COLO668 (cell line): ENCODE results near the gene RFXAP.

Experiments used
- DNase-seq: peaks from one replicate; lab custom pipeline; 2025; ENCODE audit not compliant: unreplicated experiment; lab: John Stamatoyannopoulos, UW

The RFXAP gene

DNA sequence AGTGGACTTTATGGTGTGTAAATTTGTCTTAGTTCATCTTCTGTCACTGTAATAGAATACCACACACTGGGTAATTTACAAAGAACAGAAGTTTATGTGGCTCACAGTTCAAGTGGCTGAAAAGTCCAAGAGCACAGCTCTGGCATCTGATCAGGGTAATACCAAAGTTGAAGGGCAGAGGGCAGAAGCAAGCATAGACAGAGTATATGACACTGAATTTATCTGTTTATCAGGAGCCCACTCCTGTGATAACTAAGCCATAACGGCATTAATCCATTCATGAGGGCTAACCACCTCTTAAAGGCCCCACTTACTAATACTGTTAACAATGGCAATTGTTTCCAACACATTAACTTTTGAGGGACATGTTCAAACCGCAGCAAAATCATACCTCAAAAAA is 4.0 kb upstream of the RFXAP start:
- peak; percentile 39 for DNase-seq

DNA sequence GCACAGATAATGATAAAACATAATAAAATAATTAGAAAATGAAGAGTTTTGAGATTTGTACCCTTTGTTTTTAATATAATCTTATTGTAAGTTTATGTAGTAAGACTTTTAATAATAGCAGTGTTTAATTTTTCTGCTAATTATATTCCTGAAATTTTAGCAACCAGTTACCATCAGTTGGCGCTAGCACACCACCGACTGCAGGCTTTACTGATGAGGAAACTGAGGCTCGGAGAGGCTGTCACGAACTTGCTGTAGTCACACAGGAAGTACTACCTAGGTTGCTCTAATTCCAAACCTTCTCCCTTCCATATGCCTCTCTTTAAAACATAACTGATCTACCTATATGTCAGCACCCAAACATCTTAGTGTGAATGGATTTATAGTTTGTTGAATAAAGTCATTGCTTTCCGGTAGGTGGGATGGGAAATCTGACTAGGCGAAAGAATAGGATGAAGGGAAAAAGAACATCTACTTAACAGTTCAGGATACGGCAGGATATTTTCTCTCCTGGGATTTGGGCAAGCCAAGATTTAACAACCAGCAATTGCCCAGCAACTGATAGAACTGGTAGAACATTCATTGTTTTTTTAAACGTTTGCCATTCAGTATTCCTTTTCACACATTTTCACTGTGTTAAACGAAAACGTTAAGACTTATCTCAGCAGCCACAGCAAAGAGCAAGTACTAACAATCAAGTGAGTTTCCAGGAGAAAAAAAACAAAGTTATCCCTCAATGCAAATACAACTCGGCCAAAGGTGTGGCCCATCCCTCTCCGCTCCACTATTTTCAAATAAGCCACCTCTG is 822 bp upstream of the RFXAP start:
- DNase-seq = no peak

DNA sequence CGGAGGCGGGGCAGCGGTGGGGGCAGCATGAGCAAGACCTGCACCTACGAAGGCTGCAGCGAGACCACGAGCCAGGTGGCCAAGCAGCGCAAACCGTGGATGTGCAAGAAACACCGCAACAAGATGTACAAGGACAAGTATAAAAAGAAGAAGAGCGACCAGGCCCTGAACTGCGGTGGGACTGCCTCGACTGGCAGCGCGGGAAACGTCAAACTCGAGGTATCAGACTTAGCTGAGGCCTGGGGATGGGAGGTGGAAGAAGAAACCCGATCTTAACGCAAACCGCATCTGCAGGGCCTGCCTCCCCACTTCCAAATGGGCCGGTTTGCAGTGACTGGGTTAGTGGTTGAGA is 693 bp downstream of the RFXAP start:
- peak; percentile 70 for DNase-seq

DNA sequence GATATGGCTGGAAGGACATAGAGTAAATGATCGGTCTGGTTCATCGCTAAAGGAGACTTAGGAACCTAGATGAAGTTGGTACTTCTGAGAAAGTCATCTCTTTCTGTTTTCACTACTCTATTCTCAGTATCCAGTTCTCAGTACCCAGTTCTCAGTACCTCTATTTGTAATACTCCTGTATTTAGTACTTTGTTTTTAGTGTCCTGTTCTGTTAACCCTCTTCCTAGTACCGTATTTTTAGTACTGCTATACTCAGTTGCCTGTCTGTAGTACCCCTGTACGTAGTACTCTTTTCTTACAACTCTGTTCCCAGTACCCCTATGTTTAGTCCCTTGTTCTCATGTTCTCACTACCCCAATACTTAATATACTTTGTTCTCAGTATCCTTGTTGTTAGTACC is 1.2 kb downstream of the RFXAP start:
- DNase-seq = no peak

DNA sequence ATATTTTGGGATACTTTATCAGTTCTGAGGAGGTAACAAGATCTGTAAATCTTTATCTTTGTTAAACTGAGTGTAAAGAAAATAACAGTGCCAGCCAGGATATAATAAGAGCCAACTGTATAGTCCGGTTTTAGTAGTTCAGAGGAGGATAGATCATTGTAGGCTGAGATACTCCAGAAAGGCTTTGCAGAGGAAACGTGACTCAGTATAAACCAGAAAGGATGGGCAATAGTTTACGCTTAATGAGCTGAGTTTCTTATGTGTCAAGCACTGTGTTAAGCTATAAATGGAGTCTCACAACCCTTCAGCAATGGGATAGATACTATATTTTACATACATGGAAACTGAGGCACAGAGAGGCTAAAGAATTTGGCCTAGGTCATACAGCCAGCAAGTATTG is 3.8 kb downstream of the RFXAP start:
- DNase-seq = no peak

DNA sequence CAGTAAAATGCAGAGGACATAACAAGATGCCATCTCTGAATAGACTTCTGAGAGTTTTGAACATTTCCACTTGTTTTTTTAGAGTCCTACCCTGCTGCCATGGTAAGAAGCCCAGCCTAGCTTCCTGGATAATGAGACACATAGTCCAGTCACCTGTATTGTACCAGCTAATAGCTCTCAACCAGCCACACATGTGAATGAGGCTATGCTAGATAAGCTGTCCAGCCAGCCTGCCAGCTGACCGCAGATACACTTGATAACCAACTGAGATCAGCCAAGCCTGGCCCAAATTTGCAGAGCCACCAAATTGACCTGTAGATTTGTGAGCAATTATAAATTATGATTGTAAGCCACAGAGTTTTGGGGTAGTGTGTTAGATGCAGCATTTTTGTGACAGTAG is 10.7 kb downstream of the RFXAP start:
- DNase-seq = no peak

DNA sequence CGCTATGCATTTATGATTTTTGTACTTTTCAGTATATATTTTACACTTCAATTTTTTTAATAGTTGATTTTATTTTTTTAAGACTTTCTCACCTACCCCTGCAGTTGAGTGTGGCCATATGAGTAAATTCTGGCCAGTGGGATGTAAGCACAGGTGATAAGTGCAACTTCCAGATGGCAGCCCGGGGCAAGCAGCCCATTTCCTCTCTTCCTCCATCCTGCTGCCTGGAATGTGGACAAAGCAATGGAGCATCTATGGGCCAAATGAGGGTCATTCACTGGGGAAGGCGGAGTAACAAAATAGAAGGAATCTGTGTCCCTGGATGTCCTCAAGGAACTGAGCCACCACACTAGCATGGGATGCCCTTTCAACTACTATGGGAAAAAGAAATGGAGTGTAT is 12.3 kb downstream of the RFXAP start:
- no peak for DNase-seq

DNA sequence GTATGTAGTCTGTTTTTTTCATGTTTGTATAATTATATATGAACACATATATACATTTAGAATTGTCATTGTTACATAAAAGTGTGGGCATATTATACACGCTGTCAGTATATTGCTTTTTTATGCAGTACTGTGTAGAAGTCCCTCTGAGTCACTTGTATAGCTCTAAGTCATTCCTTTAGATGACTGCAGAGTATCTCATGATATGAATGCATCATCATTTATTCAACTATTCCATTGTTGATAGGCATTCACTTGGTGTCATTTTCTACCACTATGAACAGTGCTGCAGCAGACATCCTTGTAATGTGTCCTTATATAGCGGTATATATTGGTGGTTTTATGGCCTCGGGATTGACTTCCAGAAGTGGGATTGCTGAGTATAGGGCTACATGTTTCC is 15.3 kb downstream of the RFXAP start:
- DNase-seq = no peak

DNA sequence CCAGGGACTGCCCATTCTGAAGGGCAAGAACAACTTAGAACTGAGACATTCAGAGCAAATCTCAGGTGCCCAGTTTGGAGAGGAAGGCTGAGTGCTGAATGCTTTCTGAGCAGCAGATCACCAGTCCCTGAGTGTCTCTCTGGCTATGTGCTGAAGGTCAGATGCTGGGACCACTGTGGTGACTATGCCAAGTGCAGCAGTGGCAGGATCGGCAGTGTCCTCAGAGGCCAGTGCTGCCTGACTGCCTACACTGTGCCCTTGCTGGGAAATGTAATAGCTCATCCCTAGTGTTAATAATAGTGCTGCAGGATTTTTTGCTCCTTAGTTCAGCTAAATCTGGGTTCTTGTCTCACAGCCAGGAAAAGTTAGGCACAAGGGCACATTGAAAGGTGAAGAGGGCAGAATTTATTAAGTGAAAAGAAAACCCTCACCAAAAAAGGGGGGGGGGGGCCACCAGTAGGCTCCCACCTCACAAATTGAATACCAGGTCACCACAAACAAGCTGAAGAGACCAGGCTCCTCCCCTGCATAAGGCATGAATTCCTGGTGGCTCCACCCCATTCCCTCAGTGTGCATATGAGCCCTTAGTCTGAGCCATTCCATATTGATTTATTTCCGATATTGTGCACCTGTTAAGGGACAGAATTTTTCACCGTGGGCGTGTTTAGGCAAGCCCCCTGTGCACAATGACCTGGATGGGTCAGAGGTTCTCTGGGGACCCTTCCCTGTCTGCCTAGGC is 18.5 kb downstream of the RFXAP start:
- no peak for DNase-seq

DNA sequence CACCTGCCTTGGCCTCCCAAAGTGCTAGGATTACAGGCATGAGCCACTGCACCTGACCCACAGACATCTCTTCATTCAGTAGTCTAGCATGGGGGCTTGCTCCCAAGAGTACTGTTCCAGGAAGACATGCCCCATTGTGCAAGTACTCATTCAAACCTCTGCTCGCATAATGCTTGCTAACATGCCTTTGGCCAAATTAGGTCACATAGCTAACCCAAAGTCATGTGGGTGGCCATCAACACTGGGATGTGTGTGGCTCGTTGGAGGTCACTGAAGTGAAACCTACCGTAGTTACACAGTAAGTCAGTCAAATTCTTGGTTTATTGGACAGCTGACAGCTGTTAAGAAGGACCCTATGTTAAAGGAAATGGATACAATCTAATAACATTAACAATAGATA is 20.3 kb downstream of the RFXAP start:
- no peak for DNase-seq

DNA sequence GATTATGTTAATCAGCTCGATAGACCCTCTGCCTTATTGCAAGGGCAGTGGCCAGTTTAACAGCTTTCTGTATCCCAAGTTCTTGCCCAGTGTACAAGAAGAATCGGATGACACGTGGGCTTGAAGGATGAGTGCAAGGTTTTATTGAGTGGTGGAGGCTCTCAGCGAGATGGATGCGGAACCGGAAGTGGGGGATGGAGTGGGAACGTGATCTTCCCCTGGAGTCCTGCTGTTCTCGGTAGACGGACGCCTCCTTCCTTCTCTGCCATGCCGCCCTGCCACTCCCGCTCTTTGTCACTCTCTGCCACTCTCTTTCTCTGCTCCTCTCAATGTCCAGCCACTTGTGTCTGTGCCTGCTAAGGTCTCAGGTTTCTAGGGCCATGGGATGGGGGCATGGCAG is 21.0 kb downstream of the RFXAP start:
- DNase-seq = no peak

DNA sequence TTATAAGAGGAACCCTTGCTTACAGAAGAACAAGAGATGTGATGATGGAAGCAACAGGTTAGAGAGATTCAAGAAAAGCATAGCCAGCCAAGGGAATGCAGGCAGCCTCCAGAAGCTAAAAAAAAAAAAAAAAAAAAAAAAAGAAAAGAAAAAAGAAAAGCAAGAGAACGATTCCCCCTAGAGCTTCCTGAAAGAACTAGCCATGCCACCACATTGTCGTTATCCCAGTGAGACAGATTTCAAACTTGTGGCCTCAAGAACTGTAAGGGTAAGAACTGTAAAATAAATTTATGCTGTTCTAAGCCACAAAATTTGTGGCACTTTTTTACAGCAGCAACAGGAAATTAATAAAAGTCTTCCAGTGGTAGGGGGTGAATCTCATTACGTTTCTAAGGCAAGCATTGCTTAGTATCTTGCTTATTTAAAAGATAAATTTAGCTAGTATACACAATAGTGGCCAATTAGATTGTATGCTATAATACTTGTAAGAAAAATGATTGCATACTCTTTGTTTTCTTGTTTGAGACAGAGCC is 21.8 kb downstream of the RFXAP start:
- DNase-seq = no peak

DNA sequence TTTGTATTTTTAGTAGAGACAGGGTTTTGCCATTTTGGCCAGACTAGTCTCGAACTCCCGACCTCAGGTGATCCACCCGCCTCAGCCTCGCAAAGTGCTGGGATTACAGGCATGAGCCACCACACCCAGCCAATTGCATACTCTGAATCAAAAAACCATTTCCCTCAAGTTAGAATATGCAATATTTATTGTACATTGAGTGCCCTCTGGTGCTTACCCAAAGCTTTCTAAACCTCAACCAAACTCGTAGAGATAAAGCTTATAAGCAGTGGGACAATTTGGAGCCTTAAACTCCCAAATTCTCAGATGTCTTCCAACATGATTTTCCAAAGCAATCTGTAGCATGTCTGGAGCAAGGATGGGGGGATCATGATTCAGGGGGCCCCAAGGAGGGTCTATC is 22.4 kb downstream of the RFXAP start:
- DNase-seq = no peak

DNA sequence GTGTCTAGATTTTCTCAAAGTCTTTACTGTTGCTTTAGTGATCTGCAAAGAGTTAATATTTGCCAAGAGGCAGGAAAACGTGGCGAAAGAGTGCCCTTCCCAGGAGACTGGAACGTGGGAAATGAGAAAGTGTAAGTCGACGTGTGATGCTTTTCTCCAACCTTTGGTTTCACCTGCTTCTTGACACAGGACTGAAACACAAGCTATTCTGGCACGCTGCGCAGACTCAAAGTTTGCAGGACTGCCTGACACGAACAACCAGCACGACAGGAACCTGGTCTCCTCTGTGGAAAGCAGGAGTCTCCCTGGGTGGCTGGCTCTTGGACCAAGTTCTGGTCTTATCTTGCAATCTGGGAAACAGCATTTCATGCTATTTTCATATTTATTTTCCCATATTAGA is 28.6 kb downstream of the RFXAP start:
- peak; percentile 52 for DNase-seq

DNA sequence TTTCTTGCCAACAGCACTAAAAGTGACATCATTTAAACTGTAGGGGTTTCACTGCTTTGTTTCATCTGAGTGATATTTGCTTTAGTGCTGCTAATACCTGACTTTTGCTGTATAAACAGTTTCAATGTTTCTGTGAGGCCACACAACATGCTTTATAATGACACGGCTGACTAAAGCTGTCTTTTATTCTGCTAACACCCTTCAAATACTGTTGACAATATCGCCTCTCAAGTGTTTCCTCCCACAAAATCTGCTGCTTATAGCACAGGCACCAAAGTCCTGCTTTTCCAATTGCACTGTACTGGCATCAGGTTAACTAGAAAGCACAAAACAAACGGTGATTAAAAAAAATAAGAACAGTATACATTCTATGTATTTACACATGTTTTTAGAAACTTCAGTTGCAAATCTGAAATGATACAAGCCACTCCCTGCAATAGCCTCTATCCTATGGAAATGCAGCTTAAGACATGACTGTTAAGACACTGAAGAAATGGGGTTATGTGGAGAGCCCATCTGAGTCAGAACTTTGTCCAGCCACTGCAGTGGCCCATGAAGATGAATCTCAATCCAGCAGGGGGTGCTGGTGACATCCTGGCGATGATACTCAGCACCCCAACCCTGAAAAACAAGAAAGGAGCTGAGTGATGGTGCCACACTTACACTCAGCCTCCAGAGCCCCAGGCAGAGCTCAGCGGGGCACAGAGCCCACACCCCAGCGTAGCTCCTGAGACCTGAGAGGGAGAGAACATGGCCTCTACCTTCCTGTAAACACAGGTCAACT is 29.4 kb downstream of the RFXAP start:
- peak; percentile 43 for DNase-seq

DNA sequence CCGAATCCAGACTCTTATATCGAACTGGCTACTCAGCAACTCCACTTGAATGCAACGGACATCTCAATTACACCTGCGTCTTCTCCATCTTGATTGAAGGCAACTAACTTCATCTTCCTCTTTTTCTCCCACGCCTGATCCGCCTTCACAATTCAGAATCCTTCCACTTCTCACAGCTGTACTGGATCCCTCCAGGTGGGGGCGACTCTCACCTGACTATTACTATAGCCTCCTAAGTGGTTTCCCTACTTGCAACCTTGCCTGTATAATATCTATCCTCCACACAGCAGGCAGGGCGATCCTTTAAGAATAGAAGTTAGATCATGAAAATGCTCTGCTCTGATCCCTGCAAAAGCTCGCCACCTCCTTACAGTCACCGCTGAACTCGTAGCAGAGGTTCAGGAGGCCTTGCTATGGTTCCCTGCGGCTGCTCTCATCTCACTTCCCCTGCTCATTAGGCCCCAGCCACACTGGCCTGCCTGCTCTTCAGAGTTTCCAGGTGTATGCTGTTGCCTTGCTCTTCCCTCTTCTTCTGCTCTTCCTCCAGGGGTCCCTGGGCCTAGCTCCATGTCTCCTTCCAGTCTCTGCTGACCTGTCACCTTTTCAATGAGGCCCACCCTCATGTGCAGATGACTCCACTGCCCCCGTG is 31.9 kb downstream of the RFXAP start:
- peak; percentile 61 for DNase-seq

DNA sequence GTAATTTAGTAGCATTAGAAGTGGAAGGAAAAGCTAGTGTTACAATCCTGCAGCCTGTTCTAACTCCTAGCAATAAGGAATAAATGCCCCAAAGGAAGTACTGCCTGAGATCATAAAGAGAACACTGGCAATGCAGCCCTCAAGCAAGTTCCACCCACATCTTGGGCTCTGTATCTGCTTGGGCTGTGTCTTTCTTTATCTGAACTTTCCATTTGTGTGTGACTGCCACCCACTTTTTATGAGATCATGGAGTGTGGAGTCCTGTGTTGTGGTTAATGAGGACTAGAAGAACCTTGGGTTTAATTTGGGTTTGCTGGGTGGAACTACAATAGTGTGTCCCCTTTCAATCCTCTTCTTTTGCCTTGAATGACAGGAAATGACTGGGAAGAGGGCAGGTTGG is 38.2 kb downstream of the RFXAP start:
- DNase-seq = no peak

DNA sequence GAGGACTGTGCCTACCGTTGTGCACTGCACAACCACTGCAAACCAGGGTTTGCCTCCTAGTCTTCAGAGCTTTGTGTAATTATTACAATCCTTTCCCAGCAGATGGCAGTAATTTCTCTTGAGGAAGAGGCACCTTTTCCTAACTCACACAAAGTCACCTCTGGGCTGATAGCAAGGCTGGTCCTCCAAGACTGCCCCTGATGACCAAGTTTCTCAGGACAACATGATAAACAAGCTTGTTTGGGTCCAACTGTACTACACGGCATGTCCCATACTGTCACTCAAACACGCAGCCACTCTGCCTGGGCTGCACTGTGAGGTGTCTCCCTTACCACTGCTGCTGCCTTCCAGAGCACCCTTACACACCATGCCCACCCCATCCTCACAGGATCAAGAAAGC is 39.3 kb downstream of the RFXAP start:
- peak; percentile 51 for DNase-seq

DNA sequence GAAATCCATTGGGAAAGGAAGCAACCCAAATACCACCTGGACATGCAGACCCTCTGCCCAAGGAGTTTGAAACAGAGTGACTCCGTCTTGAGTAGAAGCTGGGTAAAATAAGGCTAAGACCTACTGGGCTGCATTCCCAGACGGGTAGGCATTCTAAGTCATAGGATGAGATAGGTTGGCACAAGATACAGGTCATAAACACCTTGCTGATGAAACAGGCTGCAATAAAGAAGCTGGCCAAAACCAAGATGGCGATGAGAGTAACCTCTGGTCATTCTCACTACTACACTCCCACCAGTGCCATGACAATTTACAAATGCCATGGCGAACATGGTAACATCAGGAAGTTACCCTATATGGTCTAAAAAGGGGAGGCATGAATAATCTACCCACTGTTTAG is 40.2 kb downstream of the RFXAP start:
- DNase-seq = no peak

DNA sequence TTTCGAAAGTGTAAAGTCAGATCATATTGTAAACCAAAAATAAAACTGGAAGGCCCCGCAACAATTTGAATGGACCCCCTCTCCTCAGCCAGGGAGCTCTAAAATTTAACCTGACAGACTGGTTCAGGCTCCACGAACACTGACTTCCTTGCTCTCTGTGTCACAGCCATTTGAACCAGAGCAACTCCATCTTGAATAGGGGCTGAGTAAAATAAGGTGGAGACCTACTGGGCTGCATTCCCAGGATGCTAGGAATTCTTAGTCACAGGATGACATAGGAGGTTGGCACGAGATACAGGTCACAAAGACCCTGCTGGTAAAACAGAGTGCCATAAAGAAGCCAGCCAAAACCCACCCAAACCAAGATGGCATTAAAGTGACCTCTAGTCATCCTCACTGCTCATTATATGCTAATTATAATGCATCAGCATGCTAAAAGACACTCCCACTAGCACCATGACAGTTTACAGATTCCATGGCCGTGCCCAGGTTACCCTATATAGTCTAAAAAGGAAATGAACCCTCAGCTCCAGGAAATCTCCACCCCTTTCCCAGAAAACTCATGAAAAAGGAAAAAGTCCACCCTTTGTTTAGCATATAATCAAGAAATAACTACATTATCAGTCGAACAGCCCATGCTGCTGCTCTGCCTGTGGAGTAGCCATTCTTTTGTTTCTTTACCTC is 43.1 kb downstream of the RFXAP start:
- DNase-seq = no peak

DNA sequence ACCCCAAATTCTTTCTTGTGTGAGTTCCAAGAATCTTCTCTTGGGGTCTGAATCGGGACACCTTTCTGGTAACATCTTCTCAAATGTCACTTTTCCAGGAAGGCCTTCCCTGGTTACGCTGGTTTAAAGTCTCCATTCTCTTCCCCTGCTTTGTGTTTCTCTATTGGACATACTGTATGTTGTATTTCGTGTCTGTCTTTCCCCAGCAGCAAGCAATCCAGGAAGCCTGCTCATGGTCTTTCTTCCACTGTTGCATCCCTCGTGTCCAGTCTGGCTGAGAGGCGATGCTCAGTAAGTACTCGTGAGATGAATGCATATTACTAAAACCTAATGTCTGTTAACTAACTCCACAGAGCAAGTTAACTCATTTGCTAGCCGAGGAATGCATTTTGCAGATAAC is 43.7 kb downstream of the RFXAP start:
- no peak for DNase-seq
